Tibial nerve (tissue), 4 donors: ENCODE results near the gene PJA1. TPM values are rescaled to one million over a fixed set of nuclear protein-coding genes. Genes with fewer than 3 reads are reported as not detected.

ENCODE experiments used
- DNase-seq, 2 donors: peaks; one replicate each; pipeline ENCODE4 v3.0.0-alpha.2; 2019; ENCODE audit warnings: low spot score in 2 of 2
- H3K27ac ChIP-seq, 4 donors: fragments of 200-600 bp; sonication (generic) in 3 of 4; one replicate each; pipeline ENCODE4 v1.5.1; 2017 to 2019; ENCODE audit warnings: mild to moderate bottlenecking in 1 of 4
- H3K27me3 ChIP-seq, 2 donors: fragments of 200-600 bp; sonication (generic) in 1 of 2; one replicate each; pipeline versions ENCODE4 v1.5.1 to v1.6.0; 2017 to 2019
- H3K36me3 ChIP-seq, 3 donors: fragments of 200-600 bp; sonication (generic); one replicate each; pipeline ENCODE4 v1.5.1; 2018 to 2019
- H3K4me1 ChIP-seq, 4 donors: fragments of 200-600 bp; sonication (generic) in 3 of 4; one replicate each; pipeline ENCODE4 v1.5.1; 2017 to 2019
- H3K4me3 ChIP-seq, 4 donors: fragments of 200-600 bp; sonication (generic) in 3 of 4; one replicate each; pipeline ENCODE4 v1.5.1; 2017 to 2019; ENCODE audit warnings: mild to moderate bottlenecking in 1 of 4, moderate library complexity in 1 of 4
- H3K9me3 ChIP-seq, 4 donors: fragments of 200-600 bp; sonication (generic) in 3 of 4; one replicate each; pipeline ENCODE4 v1.5.1; 2017 to 2019
- CTCF ChIP-seq, 5 experiments: fragments of 200-600 bp in 3 of 5; fragments of 450-650 bp in 2 of 5; sonication (generic) in 3 of 5; IDR thresholded peaks; one replicate each; pipeline ENCODE4 v1.5.1; 2016 to 2019; ENCODE audit warnings: antibody characterized with exemption in 5 of 5, mild to moderate bottlenecking in 3 of 5, moderate library complexity in 2 of 5
- EP300 ChIP-seq, 2 donors: sonication (generic); formaldehyde crosslinking; IDR thresholded peaks; one replicate each; pipeline ENCODE4 v1.6.1; 2017; ENCODE audit warnings: antibody characterized with exemption in 2 of 2, mild to moderate bottlenecking in 1 of 2
- POLR2A ChIP-seq, 2 donors: fragments of 450-650 bp; IDR thresholded peaks; one replicate each; pipeline ENCODE4 v1.6.1; 2017; ENCODE audit warnings: antibody characterized with exemption in 2 of 2, mild to moderate bottlenecking in 2 of 2, moderate library complexity in 2 of 2
- WGBS, 2 donors: methylation state at CpG; one replicate each; pipeline ENCODE4 v1.1.5; 2018; 5-methylcytosine and 5-hydroxymethylcytosine counted together
- total RNA-seq, 4 donors: library from RNA; depleted of rRNA; stranded (reverse); fragments of >200 nt; gene quantifications; one replicate each; pipeline ENCODE4 v1.1.0, GENCODE V29; 2016

Gene PJA1
- total RNA-seq, 4 donors from 2014 or later: 22.8 to 45.0 (median 32.7) TPM

- Histone ChIP-seq H3K36me3 (no peaks in the 10 kb centered on the region), H3K4me3 (no peak overlapping the region), H3K9me3 (no peaks in the 10 kb centered on the region), H3K27ac (no peak overlapping the region), H3K4me1 (peaks cover 0 to 22% (median 0%) of the 10 kb centered on the region in 4 donors), H3K27me3 (peaks cover 0 to 9% of the 10 kb centered on the region in 2 donors)
- 69% methylated on average over 5 of the region's 5 CpGs; no CpG with 5 or more reads in 1 of the 2 donors for WGBS, 2 donors
- no peak for TF ChIP-seq POLR2A (IDR thresholded peaks at IDR 0.05)
- TF ChIP-seq EP300 (IDR thresholded peaks at IDR 0.05): no peak
- TF ChIP-seq CTCF (IDR thresholded peaks at IDR 0.05): no peak
- DNase-seq: no peak
These were observed 38.6 kb downstream of the PJA1 start for GRCh38 chrX:69126642-69127041.

GRCh38 chrX:69125094-69125493 is 40.2 kb downstream of the PJA1 start:
- no peak for TF ChIP-seq EP300 (IDR thresholded peaks at IDR 0.05)
- Histone ChIP-seq H3K4me3 (no peak overlapping the region), H3K27ac (no peak overlapping the region), H3K36me3 (no peaks in the 10 kb centered on the region), H3K27me3 (peaks cover 0 to 9% of the 10 kb centered on the region in 2 donors), H3K4me1 (peaks cover 0 to 17% (median 0%) of the 10 kb centered on the region in 4 donors), H3K9me3 (no peaks in the 10 kb centered on the region)
- no peak for DNase-seq
- WGBS, 2 donors: 79 to 93% methylated on average over 5 of the region's 5 CpGs

GRCh38 chrX:69124108-69124507 is 41.1 kb downstream of the PJA1 start:
- H3K27ac ChIP-seq: no peak overlapping the region
- DNase-seq: no peak
- 77 to 86% methylated on average over 3 of the region's 3 CpGs for WGBS, 2 donors
- TF ChIP-seq EP300 (IDR thresholded peaks at IDR 0.05) (no peak), CTCF (IDR thresholded peaks at IDR 0.05) (no peak), POLR2A (IDR thresholded peaks at IDR 0.05) (no peak)
- no peak overlapping the region for H3K4me3 ChIP-seq
- peaks cover 0 to 13% (median 0%) of the 10 kb centered on the region in 4 donors for H3K4me1 ChIP-seq
- peaks cover 0 to 9% of the 10 kb centered on the region in 2 donors for H3K27me3 ChIP-seq
- H3K36me3 ChIP-seq: no peaks in the 10 kb centered on the region
- no peaks in the 10 kb centered on the region for H3K9me3 ChIP-seq

GRCh38 chrX:69123481-69123880 is 41.8 kb downstream of the PJA1 start:
- DNase-seq: no peak
- Histone ChIP-seq H3K4me1 (peaks cover 0 to 7% (median 0%) of the 10 kb centered on the region in 4 donors), H3K36me3 (no peaks in the 10 kb centered on the region), H3K27ac (no peak overlapping the region), H3K4me3 (no peak overlapping the region), H3K9me3 (no peaks in the 10 kb centered on the region), H3K27me3 (peaks cover 0 to 9% of the 10 kb centered on the region in 2 donors)
- WGBS, 2 donors: 71 to 87% methylated on average over 3 to 7 of the region's 8 CpGs
- no peak for TF ChIP-seq EP300 (IDR thresholded peaks at IDR 0.05)
- no peak for TF ChIP-seq CTCF (IDR thresholded peaks at IDR 0.05)
- no peak for TF ChIP-seq POLR2A (IDR thresholded peaks at IDR 0.05)

- H3K36me3 ChIP-seq: no peaks in the 10 kb centered on the region
- peaks cover 0 to 5% of the 10 kb centered on the region in 2 donors for H3K27me3 ChIP-seq
- H3K4me1 ChIP-seq: no peaks in the 10 kb centered on the region
- H3K27ac ChIP-seq: no peak overlapping the region
- H3K4me3 ChIP-seq: no peak overlapping the region
- no peaks in the 10 kb centered on the region for H3K9me3 ChIP-seq
- TF ChIP-seq EP300 (IDR thresholded peaks at IDR 0.05): no peak
- WGBS, 2 donors: 74 to 75% methylated on average over 9 to 11 of the region's 11 CpGs
- no peak for DNase-seq
These were observed 43.8 kb downstream of the PJA1 start for GRCh38 chrX:69121321-69122000.

GRCh38 chrX:69120476-69120875 is 44.8 kb downstream of the PJA1 start:
- H3K4me3 ChIP-seq: no peak overlapping the region
- H3K36me3 ChIP-seq: no peaks in the 10 kb centered on the region
- H3K4me1 ChIP-seq: no peaks in the 10 kb centered on the region
- WGBS, 2 donors: 84 to 85% methylated on average over 4 to 5 of the region's 5 CpGs
- no peaks in the 10 kb centered on the region for H3K9me3 ChIP-seq
- TF ChIP-seq POLR2A (IDR thresholded peaks at IDR 0.05): no peak
- TF ChIP-seq EP300 (IDR thresholded peaks at IDR 0.05): no peak
- no peak for TF ChIP-seq CTCF (IDR thresholded peaks at IDR 0.05)
- no peak for DNase-seq
- peaks cover 0 to 5% of the 10 kb centered on the region in 2 donors for H3K27me3 ChIP-seq
- no peak overlapping the region for H3K27ac ChIP-seq
